ENCODE measurements around the gene TOR1B.

TOR1B gene

GRCh38 chr9:129762985-129763926 lies 39.7 kb upstream of the TOR1B start:
- no peak overlapping the region for H3K4me3 ChIP-seq (ENCODE audit: severe bottlenecking)
- ATAC-seq (ENCODE audit: low read depth) = no peak
- peaks cover 10% of the 10 kb centered on the region for H3K4me1 ChIP-seq (ENCODE audit: insufficient read depth, poor library complexity, severe bottlenecking)
- no peak for TF ChIP-seq CTCF (IDR thresholded peaks at IDR 0.05; ENCODE audit: poor library complexity, severe bottlenecking)
- H3K27ac ChIP-seq (ENCODE audit: poor library complexity, severe bottlenecking) = peak overlapping the region; percentile 43
- H3K27me3 ChIP-seq (ENCODE audit: insufficient read depth, poor library complexity, severe bottlenecking) = no peaks in the 10 kb centered on the region
- DNase-seq (ENCODE audit: low spot score) = no peak
- H3K9me3 ChIP-seq (ENCODE audit: severe bottlenecking) = no peaks in the 10 kb centered on the region
- no peaks in the 10 kb centered on the region for H3K36me3 ChIP-seq (ENCODE audit: low read depth)

GRCh38 chr9:129765764-129766317 lies 37.1 kb upstream of the TOR1B start:
- Histone ChIP-seq H3K27ac (ENCODE audit: poor library complexity, severe bottlenecking) (no peak overlapping the region), H3K4me3 (ENCODE audit: severe bottlenecking) (no peak overlapping the region), H3K27me3 (ENCODE audit: insufficient read depth, poor library complexity, severe bottlenecking) (no peaks in the 10 kb centered on the region), H3K9me3 (ENCODE audit: severe bottlenecking) (no peaks in the 10 kb centered on the region), H3K36me3 (ENCODE audit: low read depth) (no peaks in the 10 kb centered on the region), H3K4me1 (ENCODE audit: insufficient read depth, poor library complexity, severe bottlenecking) (peaks cover 10% of the 10 kb centered on the region)
- DNase-seq (ENCODE audit: low spot score) = no peak
- no peak for TF ChIP-seq CTCF (IDR thresholded peaks at IDR 0.05; ENCODE audit: poor library complexity, severe bottlenecking)
- ATAC-seq (ENCODE audit: low read depth) = no peak

DNA sequence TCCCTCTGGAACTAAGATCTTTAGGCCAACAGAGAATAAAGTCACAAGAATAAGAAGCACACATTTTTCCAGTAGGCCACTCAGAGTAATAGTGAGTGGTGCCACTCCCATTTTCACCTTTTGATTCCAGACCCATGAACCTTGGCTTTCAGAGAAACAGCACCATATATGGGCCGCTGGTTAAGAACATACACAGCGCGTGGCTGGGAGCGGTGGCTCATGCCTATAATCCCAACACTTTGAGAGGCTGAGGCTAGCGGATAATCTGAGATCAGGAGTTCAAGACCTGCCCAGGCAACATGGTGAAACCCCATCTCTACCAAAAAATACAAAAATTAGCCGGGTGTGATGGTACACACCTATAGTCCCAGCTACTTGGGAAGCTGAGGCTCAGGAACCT lies 34.5 kb upstream of the TOR1B start:
- H3K4me3 ChIP-seq (ENCODE audit: severe bottlenecking) = no peak overlapping the region
- H3K9me3 ChIP-seq (ENCODE audit: severe bottlenecking) = no peaks in the 10 kb centered on the region
- TF ChIP-seq CTCF (IDR thresholded peaks at IDR 0.05; ENCODE audit: poor library complexity, severe bottlenecking) = no peak
- H3K27ac ChIP-seq (ENCODE audit: poor library complexity, severe bottlenecking) = no peak overlapping the region
- no peaks in the 10 kb centered on the region for H3K27me3 ChIP-seq (ENCODE audit: insufficient read depth, poor library complexity, severe bottlenecking)
- DNase-seq (ENCODE audit: low spot score) (no peak), ATAC-seq (ENCODE audit: low read depth) (no peak)
- no peaks in the 10 kb centered on the region for H3K4me1 ChIP-seq (ENCODE audit: insufficient read depth, poor library complexity, severe bottlenecking)
- no peaks in the 10 kb centered on the region for H3K36me3 ChIP-seq (ENCODE audit: low read depth)

DNA sequence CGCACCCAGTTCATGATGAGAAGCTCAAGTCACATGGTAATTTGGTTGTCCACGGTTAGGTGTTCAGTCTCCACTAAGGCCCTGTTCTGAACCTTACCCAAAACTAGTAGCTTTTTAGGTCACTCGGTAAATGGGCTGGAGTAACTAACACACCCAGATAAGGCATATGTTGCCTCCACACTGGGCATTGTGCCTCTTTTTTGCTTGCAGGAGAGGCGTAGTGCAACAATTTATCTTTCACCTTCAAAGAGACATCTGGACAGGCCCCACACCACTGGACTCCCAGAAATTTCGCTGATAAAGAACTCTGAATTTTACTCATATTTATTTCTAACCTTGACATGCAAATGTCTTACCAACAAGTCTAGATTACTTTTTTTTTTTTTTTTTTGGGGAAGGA lies 33.3 kb upstream of the TOR1B start:
- peaks cover 4% of the 10 kb centered on the region for H3K4me1 ChIP-seq (ENCODE audit: insufficient read depth, poor library complexity, severe bottlenecking)

More for the DNA sequence above, 33.3 kb upstream of the TOR1B start:
- no peak for TF ChIP-seq CTCF (IDR thresholded peaks at IDR 0.05; ENCODE audit: poor library complexity, severe bottlenecking)
- DNase-seq (ENCODE audit: low spot score) (no peak), ATAC-seq (ENCODE audit: low read depth) (no peak)
- Histone ChIP-seq H3K27ac (ENCODE audit: poor library complexity, severe bottlenecking) (no peak overlapping the region), H3K4me3 (ENCODE audit: severe bottlenecking) (no peak overlapping the region), H3K27me3 (ENCODE audit: insufficient read depth, poor library complexity, severe bottlenecking) (no peaks in the 10 kb centered on the region), H3K36me3 (ENCODE audit: low read depth) (no peaks in the 10 kb centered on the region), H3K9me3 (ENCODE audit: severe bottlenecking) (no peaks in the 10 kb centered on the region)
